Central memory CD4-positive, alpha-beta T cell (primary cell): ENCODE measurements around the gene PTPRC.
"Not testable (repeated sequence)": the region's sequence is repeated elsewhere in the genome, so short reads cannot be mapped to it uniquely, and the experiment has no call there.

Source experiments
- DNase-seq: peaks from one replicate; pipeline ENCODE4 v3.0.0; 2022
- total RNA-seq, 3 experiments: gene quantifications; one replicate each; lab custom pipeline; 2026; lab: John Stamatoyannopoulos, UW

The PTPRC gene, protein sequence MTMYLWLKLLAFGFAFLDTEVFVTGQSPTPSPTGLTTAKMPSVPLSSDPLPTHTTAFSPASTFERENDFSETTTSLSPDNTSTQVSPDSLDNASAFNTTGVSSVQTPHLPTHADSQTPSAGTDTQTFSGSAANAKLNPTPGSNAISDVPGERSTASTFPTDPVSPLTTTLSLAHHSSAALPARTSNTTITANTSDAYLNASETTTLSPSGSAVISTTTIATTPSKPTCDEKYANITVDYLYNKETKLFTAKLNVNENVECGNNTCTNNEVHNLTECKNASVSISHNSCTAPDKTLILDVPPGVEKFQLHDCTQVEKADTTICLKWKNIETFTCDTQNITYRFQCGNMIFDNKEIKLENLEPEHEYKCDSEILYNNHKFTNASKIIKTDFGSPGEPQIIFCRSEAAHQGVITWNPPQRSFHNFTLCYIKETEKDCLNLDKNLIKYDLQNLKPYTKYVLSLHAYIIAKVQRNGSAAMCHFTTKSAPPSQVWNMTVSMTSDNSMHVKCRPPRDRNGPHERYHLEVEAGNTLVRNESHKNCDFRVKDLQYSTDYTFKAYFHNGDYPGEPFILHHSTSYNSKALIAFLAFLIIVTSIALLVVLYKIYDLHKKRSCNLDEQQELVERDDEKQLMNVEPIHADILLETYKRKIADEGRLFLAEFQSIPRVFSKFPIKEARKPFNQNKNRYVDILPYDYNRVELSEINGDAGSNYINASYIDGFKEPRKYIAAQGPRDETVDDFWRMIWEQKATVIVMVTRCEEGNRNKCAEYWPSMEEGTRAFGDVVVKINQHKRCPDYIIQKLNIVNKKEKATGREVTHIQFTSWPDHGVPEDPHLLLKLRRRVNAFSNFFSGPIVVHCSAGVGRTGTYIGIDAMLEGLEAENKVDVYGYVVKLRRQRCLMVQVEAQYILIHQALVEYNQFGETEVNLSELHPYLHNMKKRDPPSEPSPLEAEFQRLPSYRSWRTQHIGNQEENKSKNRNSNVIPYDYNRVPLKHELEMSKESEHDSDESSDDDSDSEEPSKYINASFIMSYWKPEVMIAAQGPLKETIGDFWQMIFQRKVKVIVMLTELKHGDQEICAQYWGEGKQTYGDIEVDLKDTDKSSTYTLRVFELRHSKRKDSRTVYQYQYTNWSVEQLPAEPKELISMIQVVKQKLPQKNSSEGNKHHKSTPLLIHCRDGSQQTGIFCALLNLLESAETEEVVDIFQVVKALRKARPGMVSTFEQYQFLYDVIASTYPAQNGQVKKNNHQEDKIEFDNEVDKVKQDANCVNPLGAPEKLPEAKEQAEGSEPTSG (N-terminal part only)
- 958 to 2,150 (median 1,887) reads per million in 3 experiments for total RNA-seq

GRCh38 chr1:198638894-198639635 is at the start of gene PTPRC:
PTPRC (plus strand) TSS chr1:198639040; CDS start chr1:198639269, 229 bp downstream.
- peak; percentile 57 for DNase-seq

DNA sequence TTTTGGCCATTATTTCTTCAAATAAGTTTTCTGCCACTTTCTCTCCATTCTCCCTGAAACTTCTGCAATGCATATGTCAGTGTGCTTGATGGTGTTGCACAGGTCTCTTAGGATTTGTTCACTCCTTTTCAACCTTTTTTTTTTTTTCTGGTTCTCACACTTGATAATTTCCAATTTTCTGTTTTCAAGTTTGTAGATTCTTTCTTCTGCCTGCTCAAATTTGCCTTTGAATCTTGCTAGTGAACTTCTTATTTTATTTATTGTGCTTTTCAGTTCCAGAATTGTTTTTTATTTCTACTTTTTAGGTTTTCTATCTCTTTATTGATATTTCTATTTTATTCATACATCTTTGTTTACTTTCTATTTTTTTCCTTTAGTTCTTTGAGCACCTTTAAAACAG is 48.4 kb upstream of the PTPRC start:
- no peak for DNase-seq

GRCh38 chr1:198595765-198596164 is 43.1 kb upstream of the PTPRC start:
- DNase-seq: no peak

DNA sequence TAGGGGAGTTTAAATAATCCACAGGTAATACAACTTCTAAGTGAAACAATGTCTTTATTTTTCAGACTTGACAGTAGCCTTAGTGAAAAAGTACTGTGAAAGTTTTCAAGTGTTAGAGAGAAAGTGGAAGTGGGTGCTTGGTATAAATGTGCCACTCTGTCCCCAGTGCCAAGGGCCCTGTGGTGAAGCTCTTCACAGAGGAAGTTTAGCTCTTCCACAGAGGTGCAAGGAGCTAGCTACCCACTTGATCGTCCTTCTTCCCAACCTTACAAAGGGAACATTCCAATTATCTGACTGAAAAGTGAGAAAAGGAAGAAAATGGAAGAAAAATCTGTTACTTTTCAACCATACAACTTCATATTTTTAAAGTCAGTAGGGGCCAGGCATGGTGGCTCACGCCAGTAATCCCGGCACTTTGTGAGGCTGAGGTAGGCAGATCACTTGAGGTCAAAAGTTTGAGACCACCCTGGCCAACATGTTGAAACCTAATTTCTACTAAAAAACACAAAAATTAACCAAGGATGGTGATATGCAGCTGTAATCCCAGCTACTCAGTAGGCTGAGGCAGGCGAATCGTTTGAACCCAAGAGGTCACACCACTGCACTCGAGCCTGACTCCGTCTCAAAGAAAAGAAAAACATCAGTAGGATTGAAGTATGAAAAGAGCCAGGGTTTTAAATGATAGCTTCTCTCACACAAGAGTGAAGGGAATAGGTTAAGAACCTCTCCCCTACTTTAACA is 41.0 kb upstream of the PTPRC start:
- DNase-seq: no peak

DNA sequence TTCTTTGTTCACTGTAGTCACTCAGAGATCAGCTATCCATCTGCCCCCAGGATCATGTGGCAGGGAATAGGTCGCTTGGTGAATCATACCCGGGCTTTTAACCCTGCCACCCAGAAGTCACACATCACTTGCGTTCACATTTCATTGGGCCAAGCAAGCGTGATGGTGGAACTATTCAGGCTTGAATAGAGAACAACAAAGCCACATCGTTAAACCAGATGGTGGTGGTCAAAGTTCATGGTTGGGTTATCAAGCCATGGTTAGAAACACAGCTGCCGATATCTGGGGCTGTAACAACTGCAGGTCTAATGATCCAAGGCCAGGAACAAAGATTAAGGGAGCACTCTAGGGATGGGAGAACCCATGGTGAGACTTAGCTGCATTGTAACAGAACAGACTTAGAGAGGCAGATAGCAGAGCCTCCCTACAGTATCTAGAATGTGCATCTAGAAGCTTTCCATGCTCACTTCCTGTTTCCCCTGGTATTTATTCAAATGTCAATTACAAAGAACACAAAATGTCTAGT is 40.0 kb upstream of the PTPRC start:
- DNase-seq: no peak

DNA sequence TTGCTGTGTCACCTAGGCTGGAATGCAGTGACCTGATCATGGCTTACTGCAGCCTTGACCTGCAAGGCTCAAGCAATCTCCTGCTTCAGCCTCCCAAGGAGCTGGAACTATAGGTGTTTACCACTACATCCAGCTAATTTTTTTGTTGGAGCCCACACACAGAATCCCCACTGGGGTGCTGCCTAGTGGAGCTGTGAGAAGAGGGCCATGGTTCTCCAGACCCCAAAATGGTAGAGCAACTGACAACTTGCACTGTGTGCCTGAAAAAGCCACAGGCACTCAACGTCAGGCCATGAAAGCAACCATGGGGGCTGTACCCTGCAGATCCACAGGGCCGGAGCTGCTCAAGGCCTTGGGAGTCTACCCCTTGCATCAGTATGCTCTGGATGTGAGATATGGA is 39.1 kb upstream of the PTPRC start:
- DNase-seq: no peak

GRCh38 chr1:198600906-198601305 is 37.9 kb upstream of the PTPRC start:
- DNase-seq: no peak

GRCh38 chr1:198601310-198601709 is 37.5 kb upstream of the PTPRC start:
- DNase-seq: not testable (repeated sequence)

DNA sequence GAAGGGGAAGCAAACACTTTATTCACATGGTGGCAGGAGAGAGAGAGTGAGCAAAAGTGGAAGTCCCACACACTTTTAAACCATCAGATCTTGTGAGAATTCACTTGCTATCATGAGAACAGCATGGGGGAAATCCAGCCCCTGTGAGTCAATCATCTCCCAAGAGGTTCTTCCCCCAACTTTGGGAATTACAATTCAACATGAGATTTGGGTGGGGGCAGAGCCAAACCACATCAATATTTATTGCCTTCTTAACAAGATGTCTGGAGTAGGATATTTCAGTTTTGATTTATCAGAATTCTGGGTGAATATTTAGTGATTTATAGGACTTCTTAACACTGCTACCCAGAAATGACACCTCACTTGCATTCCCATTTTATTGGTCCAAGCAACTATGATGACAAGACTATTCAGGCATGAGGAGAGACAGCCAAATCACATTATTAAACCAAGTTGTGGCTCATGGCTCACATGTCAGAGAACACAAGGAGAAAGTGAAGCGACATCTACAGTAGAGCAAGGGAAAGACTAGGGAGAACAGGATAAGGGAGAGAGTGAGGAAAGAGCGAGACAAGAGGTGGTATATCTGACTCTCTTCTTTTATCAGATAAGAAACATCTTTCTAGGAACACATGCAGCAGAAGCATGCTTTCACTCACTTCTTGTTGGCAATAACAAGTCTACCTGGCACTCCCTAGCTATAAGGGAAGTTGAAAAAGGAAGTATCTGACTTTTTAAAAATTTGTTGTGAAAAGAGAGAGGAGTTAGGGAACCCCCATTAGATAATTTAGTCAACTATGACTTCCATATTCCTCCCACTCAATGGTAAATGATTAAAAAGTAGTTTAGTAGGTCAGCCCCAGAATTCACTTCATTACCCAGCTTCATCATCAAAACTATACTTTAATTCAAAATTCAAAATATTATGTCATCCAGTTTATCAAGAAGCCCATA is 36.6 kb upstream of the PTPRC start:
- no peak for DNase-seq

GRCh38 chr1:198604975-198605374 is 33.9 kb upstream of the PTPRC start:
- DNase-seq: no peak

DNA sequence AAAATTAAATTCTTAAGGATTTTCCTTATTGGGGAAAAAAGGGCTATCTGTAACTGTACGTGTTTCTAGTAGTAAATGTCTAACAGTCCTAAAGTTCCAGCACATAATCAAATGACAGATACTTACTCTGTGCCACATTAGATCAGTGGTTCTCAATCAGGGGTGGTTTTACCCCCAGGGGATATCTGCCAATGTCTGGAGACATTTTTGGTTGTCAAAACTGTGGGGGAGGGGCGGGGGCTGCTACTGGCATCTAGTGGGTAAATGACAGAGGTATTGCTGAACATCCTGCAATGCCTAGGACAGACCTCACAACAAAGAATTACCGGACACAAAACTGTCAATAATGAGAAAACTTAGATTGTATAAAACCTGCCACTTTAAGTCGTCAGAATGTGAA is 33.4 kb upstream of the PTPRC start:
- no peak for DNase-seq

- no peak for DNase-seq
Measured at GRCh38 chr1:198606020-198606438, 32.8 kb upstream of the PTPRC start.

- no peak for DNase-seq
Measured at GRCh38 chr1:198607714-198608113, 31.1 kb upstream of the PTPRC start.

- no peak for DNase-seq
Measured at GRCh38 chr1:198610362-198610761, 28.5 kb upstream of the PTPRC start.

DNA sequence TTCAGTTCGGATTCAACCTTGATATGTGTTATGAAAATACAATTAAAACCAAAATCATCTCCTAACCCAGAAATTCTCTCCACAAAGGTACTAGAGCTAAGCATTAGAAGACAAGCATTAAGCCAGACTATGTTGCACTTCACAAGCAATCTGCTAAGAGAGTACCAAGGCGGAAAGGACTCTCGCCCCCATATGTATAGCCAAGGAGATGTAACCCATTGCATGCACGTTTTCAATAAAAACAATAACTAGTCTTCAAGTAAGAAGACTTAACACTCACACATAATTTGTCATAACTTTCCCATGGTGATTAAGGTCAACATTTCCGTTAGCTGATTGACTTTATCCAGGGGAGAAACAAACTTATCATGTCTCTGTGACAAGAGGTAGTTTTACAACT is 27.6 kb upstream of the PTPRC start:
- no peak for DNase-seq

- DNase-seq: no peak
Measured at GRCh38 chr1:198612471-198613260, 26.2 kb upstream of the PTPRC start.

GRCh38 chr1:198617406-198617805 is 21.4 kb upstream of the PTPRC start:
- DNase-seq: no peak

DNA sequence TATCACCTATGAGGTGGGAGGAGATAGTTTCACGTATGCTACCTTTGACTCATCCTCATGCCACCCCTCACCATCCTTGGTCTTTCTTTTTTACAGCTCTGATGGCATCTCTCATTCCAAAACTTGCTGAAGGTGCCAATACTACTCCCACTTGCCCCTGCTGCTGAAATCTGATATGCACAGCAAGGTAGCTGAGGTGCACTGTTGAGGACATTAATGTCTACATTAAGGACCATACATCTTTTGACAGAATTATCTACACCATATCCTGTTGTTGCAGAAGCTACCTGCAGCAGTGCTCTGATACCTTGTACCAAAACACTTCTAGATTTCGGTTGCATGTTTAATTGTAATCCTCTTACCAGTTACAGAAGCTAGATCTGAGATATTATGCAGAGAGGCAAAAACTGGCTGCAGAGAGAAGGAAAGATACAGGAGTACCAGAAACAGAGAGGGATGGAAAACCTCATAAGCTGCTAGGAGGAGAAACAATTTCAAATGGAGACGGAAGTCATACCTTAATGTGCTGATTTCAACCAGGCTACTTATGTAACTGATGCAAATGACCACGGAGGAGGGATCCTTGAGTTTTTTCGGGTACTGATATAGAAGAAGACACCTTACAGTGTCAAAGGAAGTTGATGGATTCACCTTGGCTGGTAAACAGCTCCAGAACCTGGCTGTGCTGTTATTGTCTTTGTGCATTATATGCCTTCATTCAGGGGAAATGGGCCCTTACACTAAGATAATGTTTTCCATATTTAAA is 19.3 kb upstream of the PTPRC start:
- no peak for DNase-seq
